CD14-positive monocyte (primary cell): Measurements from ENCODE around the gene TMEM19. TPM values are rescaled to one million over a fixed set of nuclear protein-coding genes. Genes with fewer than 3 reads are reported as not detected.

Experiments used
- DNase-seq, 3 donors: peaks; one replicate each; pipeline ENCODE4 v3.0.0-alpha.2; 2011 to 2022
- H2AFZ ChIP-seq: 2 replicates; pipeline ENCODE4 v1.6.0; 2012; ENCODE audit warnings: mild to moderate bottlenecking, low read depth, low read length, inconsistent platforms; ENCODE audit not compliant: insufficient read depth, poor library complexity, severe bottlenecking
- H3K27ac ChIP-seq, 2 donors: 1 replicate in 1 of 2; 2 replicates in 1 of 2; pipeline ENCODE4 v1.5.1; 2012 to 2013; ENCODE audit warnings: low read length in 2 of 2, control low read depth in 1 of 2, inconsistent platforms in 1 of 2, low read depth in 1 of 2, mild to moderate bottlenecking in 1 of 2
- H3K27me3 ChIP-seq, 2 donors: one replicate each; pipeline versions ENCODE4 v1.6.0 to v1.6.1; 2011 to 2013; ENCODE audit warnings: low read length in 2 of 2; ENCODE audit not compliant: control insufficient read depth in 2 of 2, insufficient read depth in 2 of 2
- H3K36me3 ChIP-seq, 2 donors: replicated peaks in 1 of 2; 1 replicate in 1 of 2; 2 replicates in 1 of 2; pipeline versions ENCODE4 v1.5.1 to v1.6.1; 2012 to 2013; ENCODE audit warnings: low read length in 2 of 2, control low read depth in 1 of 2, inconsistent platforms in 1 of 2, mild to moderate bottlenecking in 1 of 2; ENCODE audit not compliant: insufficient read depth in 2 of 2, control insufficient read depth in 1 of 2
- H3K4me1 ChIP-seq, 2 donors: 1 replicate in 1 of 2; 2 replicates in 1 of 2; pipeline versions ENCODE4 v1.5.1 to v1.6.1; 2012 to 2013; ENCODE audit warnings: low read length in 2 of 2, control low read depth in 1 of 2, inconsistent platforms in 1 of 2, mild to moderate bottlenecking in 1 of 2, moderate library complexity in 1 of 2; ENCODE audit not compliant: insufficient read depth in 2 of 2, control insufficient read depth in 1 of 2
- H3K4me2 ChIP-seq: replicated peaks from 2 replicates; pipeline ENCODE3; 2012; ENCODE audit warnings: low read length, moderate library complexity, mild to moderate bottlenecking; ENCODE audit not compliant: poor library complexity, severe bottlenecking; ENCODE audit errors: extremely low read depth
- H3K4me3 ChIP-seq, 3 experiments: fragments of 200-600 bp in 1 of 3; sonication (generic) in 1 of 3; replicated peaks in 1 of 3; 1 replicate in 2 of 3; 2 replicates in 1 of 3; pipeline ENCODE4 v1.5.1; 2011 to 2013; ENCODE audit warnings: low read length in 3 of 3, mild to moderate bottlenecking in 3 of 3, control low read depth in 2 of 3, low read depth in 2 of 3, inconsistent platforms in 1 of 3, moderate library complexity in 1 of 3
- H3K79me2 ChIP-seq: 2 replicates; pipeline ENCODE4 v1.6.0; 2012; ENCODE audit warnings: mild to moderate bottlenecking, control low read depth, inconsistent platforms, low read length, moderate library complexity; ENCODE audit not compliant: insufficient read depth
- H3K9ac ChIP-seq: 2 replicates; pipeline ENCODE4 v1.6.0; 2017; ENCODE audit warnings: low read length, mild to moderate bottlenecking; ENCODE audit not compliant: insufficient read depth, poor library complexity, severe bottlenecking
- H3K9me3 ChIP-seq, 2 donors: replicated peaks in 1 of 2; 1 replicate in 1 of 2; 2 replicates in 1 of 2; pipeline versions ENCODE4 v1.5.1 to v1.6.1; 2012 to 2013; ENCODE audit warnings: low read length in 2 of 2, control low read depth in 1 of 2; ENCODE audit not compliant: control insufficient read depth in 1 of 2, insufficient read depth in 1 of 2
- H4K20me1 ChIP-seq: 2 replicates; pipeline ENCODE4 v1.6.0; 2012; ENCODE audit warnings: mild to moderate bottlenecking, low read length, control low read depth, moderate library complexity; ENCODE audit not compliant: insufficient read depth
- H3K27ac Mint-ChIP-seq, 7 donors: one replicate each; pipeline ENCODE4 v1.8.0; 2020; ENCODE audit warnings: mild to moderate bottlenecking in 7 of 7, mixed read lengths in 7 of 7, moderate library complexity in 6 of 7, inconsistent platforms in 2 of 7
- H3K27me3 Mint-ChIP-seq, 3 donors: one replicate each; pipeline ENCODE4 v1.8.0; 2021 to 2022; ENCODE audit warnings: low read depth in 3 of 3, mild to moderate bottlenecking in 3 of 3, mixed read lengths in 3 of 3, moderate library complexity in 3 of 3, inconsistent platforms in 1 of 3
- H3K36me3 Mint-ChIP-seq, 2 donors: one replicate each; pipeline ENCODE4 v1.8.0; 2020; ENCODE audit warnings: mixed read lengths in 2 of 2, inconsistent platforms in 1 of 2, mild to moderate bottlenecking in 1 of 2
- H3K4me1 Mint-ChIP-seq: one replicate; pipeline ENCODE4 v1.8.0; 2020; ENCODE audit warnings: mild to moderate bottlenecking, mixed read lengths
- H3K4me3 Mint-ChIP-seq, 2 donors: one replicate each; pipeline ENCODE4 v1.8.0; 2020; ENCODE audit warnings: mild to moderate bottlenecking in 2 of 2, mixed read lengths in 2 of 2, moderate library complexity in 1 of 2
- H3K9me3 Mint-ChIP-seq, 7 donors: one replicate each; pipeline ENCODE4 v1.8.0; 2020 to 2022; ENCODE audit warnings: mixed read lengths in 7 of 7, mild to moderate bottlenecking in 6 of 7, moderate library complexity in 6 of 7, inconsistent platforms in 2 of 7
- CTCF ChIP-seq: fragments of 200-600 bp; IDR thresholded peaks from one replicate; pipeline ENCODE4 v1.8.0; 2022; ENCODE audit warnings: antibody characterized with exemption, mild to moderate bottlenecking
- WGBS: methylation state at CpG from one replicate; pipeline ENCODE4 v1.1.5; 2013; ENCODE audit warnings: missing lambda C conversion rate; ENCODE audit not compliant: insufficient coverage; 5-methylcytosine and 5-hydroxymethylcytosine counted together
- intact Hi-C, 2 donors: fragments of 100-400 bp; cut with micrococcal nuclease; formaldehyde crosslinking; loops; one replicate each; pipeline versions ENCODE4 v1.15.0 to v1.15.1; 2023
- polyA plus RNA-seq, 3 donors: library from polyadenylated mRNA; depleted of rRNA in 1 of 3; unstranded in 2 of 3; stranded (reverse) in 1 of 3; fragments of 300-500 nt in 2 of 3; fragments of >200 nt in 1 of 3; fragmentation: Illumina TruSeq in 2 of 3; gene quantifications; 1 replicate in 2 of 3; 2 replicates in 1 of 3; pipeline ENCODE4 v1.2.3, GENCODE V29; 2012 to 2021

TMEM19 gene
- polyA plus RNA-seq, 3 donors: 9.1 to 39.7 (median 25.4) TPM

GRCh38 chr12:71656740-71657139 is 29.1 kb upstream of the TMEM19 start:
- no CpG with 5 or more reads among the region's 3 CpGs for WGBS
- DNase-seq: no peak
- peaks cover 21% of the 10 kb centered on the region for H3K4me1 Mint-ChIP-seq
- H3K27ac Mint-ChIP-seq: no peak overlapping the region
- Histone ChIP-seq H3K9me3 (peaks cover 0 to 4% of the 10 kb centered on the region in 2 donors), H2AFZ (no peak overlapping the region), H3K4me1 (peaks cover 11 to 17% of the 10 kb centered on the region in 2 donors), H3K27me3 (no peaks in the 10 kb centered on the region), H3K9ac (no peak overlapping the region), H3K79me2 (peaks cover 100% of the 10 kb centered on the region), H4K20me1 (peaks cover 97% of the 10 kb centered on the region), H3K4me3 (no peak overlapping the region), H3K27ac (peak overlapping the region in 1 of 2 donors; percentile 2), H3K36me3 (peaks cover 69 to 86% of the 10 kb centered on the region in 2 donors), H3K4me2 (no peak overlapping the region)
- no peaks in the 10 kb centered on the region for H3K27me3 Mint-ChIP-seq
- H3K36me3 Mint-ChIP-seq: peaks cover 29 to 36% of the 10 kb centered on the region in 2 donors
- intact Hi-C loops: no loop called here
- no peak for TF ChIP-seq CTCF
- H3K4me3 Mint-ChIP-seq: no peak overlapping the region
- peaks cover 0 to 7% (median 0%) of the 10 kb centered on the region in 7 donors for H3K9me3 Mint-ChIP-seq

- Histone ChIP-seq H3K79me2 (peaks cover 88% of the 10 kb centered on the region), H3K4me3 (peak overlapping the region; percentile 72 to 88 (median 84)), H3K9me3 (no peaks in the 10 kb centered on the region), H3K36me3 (peaks cover 34 to 35% of the 10 kb centered on the region in 2 donors), H3K27me3 (no peaks in the 10 kb centered on the region), H3K4me1 (peaks cover 24 to 27% of the 10 kb centered on the region in 2 donors), H4K20me1 (peaks cover 53% of the 10 kb centered on the region), H3K4me2 (peak overlapping the region; percentile 88), H2AFZ (no peak overlapping the region), H3K27ac (peak overlapping the region in 1 of 2 donors; percentile 100), H3K9ac (peak overlapping the region; percentile 100)
- H3K4me1 Mint-ChIP-seq: peaks cover 23% of the 10 kb centered on the region
- DNase-seq: peak in 1 of 3 donors; percentile 30
- peaks cover 0 to 3% (median 0%) of the 10 kb centered on the region in 7 donors for H3K9me3 Mint-ChIP-seq
- H3K36me3 Mint-ChIP-seq: peaks cover 26 to 36% of the 10 kb centered on the region in 2 donors
- peaks cover 0 to 2% (median 2%) of the 10 kb centered on the region in 3 donors for H3K27me3 Mint-ChIP-seq
- no CpG with 5 or more reads among the region's 8 CpGs for WGBS
- H3K4me3 Mint-ChIP-seq: peak overlapping the region; percentile 94 to 100
- peak overlapping the region; percentile 100 for H3K27ac Mint-ChIP-seq
- intact Hi-C loops: loop anchor here (10.0 kb wide), 2 partner anchors 93 to 173 kb away; partner anchors contain the start of genes RAB21 (in 1 of the 2) and TBC1D15 (in 1 of the 2)
- no peak for TF ChIP-seq CTCF
These were observed 23.8 kb upstream of the TMEM19 start for GRCh38 chr12:71661977-71662530.
